Activated T-cell treated with anti-CD3 and anti-CD28 coated beads for 1 hour (primary cell): ENCODE measurements around the gene PTPA.

ENCODE experiments used
- DNase-seq: peaks from one replicate; pipeline ENCODE4 v3.0.0-alpha.2; 2020; ENCODE audit warnings: low read depth

The PTPA gene

GRCh38 chr9:129138476-129139232, 27.4 kb downstream of the PTPA start:
- DNase-seq, result no peak

GRCh38 chr9:129139233-129139992, 28.2 kb downstream of the PTPA start:
- DNase-seq, result peak; percentile 59

DNA sequence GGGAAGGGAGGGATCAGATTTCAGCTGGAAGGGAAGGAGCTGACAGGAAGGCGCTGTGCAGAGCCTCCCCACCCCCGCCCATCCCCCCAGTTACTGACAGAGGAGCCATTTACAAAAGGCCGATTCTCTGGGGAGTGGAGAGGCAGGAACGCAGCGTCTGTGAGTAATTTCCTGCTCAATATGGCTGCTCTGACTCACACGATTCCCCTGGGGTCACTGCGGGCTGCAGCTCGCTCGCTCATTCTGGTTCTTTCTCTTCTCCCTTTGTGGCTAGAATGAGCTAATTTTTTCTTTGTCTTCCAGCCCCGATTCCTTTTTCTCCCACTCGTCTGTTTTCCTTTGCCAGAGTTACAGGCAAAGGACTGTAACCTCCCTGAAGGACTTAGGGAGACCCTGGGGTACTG, 28.8 kb downstream of the PTPA start:
- peak; percentile 65 for DNase-seq

GRCh38 chr9:129140397-129141065, 29.3 kb downstream of the PTPA start:
- no peak for DNase-seq

- DNase-seq, result no peak
Observed at GRCh38 chr9:129141066-129142041, 30.1 kb downstream of the PTPA start.

GRCh38 chr9:129142138-129142935, 31.1 kb downstream of the PTPA start:
- no peak for DNase-seq

- DNase-seq, result peak; percentile 67
Observed at GRCh38 chr9:129143031-129143927, 32.1 kb downstream of the PTPA start.

DNA sequence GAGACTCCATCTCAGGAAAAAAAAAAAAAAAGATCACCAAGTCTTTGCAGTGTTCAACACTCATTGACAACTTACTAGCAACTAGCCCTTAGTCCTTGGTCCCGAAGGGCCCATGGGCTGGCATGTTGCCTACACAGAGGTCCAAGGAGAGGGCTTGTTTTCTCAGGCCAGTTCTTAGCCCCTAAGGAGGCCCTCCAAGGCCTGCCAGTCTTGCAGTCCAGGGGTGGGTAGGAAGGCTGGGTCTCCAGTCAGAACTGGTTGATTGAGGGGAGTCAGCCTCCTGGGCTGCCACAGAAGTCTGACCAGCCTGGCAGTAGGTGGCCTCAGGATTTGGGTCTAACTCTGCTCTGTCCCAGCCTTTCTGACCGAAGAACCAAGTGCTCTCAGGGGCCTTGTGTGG, 34.1 kb downstream of the PTPA start:
- no peak for DNase-seq

GRCh38 chr9:129145841-129146292, 34.7 kb downstream of the PTPA start:
- DNase-seq, result no peak

- DNase-seq, result no peak
Observed at GRCh38 chr9:129146441-129146941, 35.3 kb downstream of the PTPA start.

GRCh38 chr9:129148463-129149204, 37.4 kb downstream of the PTPA start:
- no peak for DNase-seq

- no peak for DNase-seq
Observed at GRCh38 chr9:129149442-129149841, 38.2 kb downstream of the PTPA start.

- no peak for DNase-seq
Observed at GRCh38 chr9:129150122-129150521, 38.9 kb downstream of the PTPA start.

GRCh38 chr9:129150672-129151211, 39.5 kb downstream of the PTPA start:
- DNase-seq, result no peak

- no peak for DNase-seq
Observed at GRCh38 chr9:129151469-129151868, 40.3 kb downstream of the PTPA start.

DNA sequence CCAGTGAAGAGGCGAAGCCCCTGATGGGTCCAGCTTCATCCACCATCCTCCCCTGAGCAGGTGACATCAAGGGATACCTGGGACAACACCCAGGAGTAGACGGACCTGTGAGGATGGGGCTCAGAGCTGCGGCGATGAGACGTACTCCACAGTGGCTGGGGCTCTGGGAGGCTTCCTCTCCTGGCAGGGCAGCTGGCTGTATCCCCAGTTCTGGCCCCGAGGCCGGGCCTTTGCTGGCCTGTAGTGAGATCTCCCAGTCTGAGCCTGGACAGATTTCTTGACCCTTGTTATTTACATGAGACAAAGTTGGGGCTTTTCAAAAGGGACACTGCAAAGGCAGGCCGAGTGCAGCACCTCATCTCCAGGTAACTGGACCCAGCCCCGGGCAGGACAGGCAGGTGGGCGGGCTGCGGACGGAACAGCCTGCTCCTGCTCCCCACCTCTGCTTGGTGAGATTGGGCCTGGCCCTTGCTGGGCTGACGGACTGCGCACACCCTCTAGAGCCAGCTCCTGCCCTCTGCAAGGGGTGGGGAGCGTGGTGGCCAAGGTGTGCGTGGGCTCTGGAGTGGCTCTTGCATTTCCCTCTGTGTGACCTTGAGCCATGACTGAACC, 43.8 kb downstream of the PTPA start:
- no peak for DNase-seq

- no peak for DNase-seq
Observed at GRCh38 chr9:129156163-129156562, 44.9 kb downstream of the PTPA start.
